Forelimb muscle (tissue), 1 donor: Measurements from ENCODE around the gene DUSP21. TPM values are rescaled to one million over a fixed set of nuclear protein-coding genes. Genes with fewer than 3 reads are reported as not detected.
"Not testable (repeated sequence)": the region's sequence is repeated elsewhere in the genome, so short reads cannot be mapped to it uniquely, and the experiment has no call there.

Source experiments
- DNase-seq: peaks from one replicate; pipeline ENCODE4 v3.0.0-alpha.2; 2013; ENCODE audit warnings: low read depth
- polyA plus RNA-seq: library from polyadenylated mRNA; unstranded; fragments of 120-200 nt; gene quantifications from one replicate; pipeline ENCODE4 v1.2.1, GENCODE V29; 2013; ENCODE audit not compliant: insufficient read length

Gene DUSP21
- not detected for polyA plus RNA-seq

DNA sequence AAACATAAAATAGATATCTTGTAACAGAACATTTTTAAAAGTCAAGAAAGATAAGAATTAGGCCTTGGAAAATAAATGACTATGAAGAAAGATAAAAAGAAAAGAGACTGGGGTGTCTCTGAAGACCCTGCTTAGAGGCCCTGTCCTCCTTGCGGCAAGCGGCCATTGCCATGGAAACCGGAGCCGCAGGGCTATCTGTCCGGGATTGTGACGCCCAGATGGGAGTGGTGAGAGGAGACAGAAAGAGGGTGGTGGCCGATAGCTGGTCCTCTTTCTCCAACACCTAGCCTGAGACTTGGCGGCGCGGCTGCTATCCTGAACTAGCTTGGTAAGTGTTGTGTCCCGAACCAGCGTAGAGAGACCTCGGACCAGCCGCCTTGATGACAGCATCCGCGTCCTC lies at the start of gene DUSP21:
Gene DUSP21, plus strand, starts transcription at position 269 of the 400 bp plus-strand sequence. Its CDS starts 112 bp downstream, at position 381.
- DNase-seq: no peak

DNA sequence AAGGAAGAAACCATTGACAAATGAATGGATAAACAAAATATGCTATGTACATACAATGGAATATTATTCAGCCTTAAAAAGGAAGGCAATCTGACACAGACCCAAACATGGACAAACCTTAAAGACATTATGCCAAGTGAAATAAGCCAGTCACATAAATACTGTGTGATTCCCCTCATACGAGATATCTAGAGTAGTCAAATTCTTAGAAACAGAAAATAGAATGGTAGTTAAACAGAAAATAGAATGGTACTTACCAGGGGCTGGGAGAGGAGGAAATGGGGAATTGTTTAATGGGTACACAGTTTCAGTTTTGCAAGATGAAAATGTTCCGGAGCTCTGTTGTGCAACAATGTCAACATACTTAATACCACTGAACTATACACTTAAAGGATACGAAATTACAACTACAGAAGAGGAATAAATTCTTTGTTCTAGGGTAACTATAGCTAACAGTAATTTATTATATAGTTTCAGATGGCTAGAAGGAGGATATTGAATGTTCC lies 47.8 kb upstream of the DUSP21 start:
- DNase-seq: no peak

DNA sequence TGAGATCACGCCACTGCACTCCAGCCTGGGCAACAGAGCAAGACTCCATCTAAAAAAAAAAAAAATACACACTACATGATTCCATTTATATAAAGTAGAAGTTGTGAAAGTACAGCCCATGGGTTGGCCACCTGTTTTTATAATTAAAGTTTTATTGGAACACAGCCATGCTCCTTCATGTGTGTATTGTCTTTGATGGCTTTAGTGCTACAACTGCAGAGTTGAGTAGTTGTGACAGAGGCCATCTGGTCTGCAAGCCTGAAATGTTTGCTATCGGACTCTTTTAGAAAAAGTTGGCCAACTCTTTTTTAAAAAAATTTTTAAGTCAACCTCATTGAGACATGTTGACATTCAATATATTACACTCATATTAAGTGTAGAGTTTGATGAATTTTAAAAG lies 41.2 kb upstream of the DUSP21 start:
- no peak for DNase-seq

DNA sequence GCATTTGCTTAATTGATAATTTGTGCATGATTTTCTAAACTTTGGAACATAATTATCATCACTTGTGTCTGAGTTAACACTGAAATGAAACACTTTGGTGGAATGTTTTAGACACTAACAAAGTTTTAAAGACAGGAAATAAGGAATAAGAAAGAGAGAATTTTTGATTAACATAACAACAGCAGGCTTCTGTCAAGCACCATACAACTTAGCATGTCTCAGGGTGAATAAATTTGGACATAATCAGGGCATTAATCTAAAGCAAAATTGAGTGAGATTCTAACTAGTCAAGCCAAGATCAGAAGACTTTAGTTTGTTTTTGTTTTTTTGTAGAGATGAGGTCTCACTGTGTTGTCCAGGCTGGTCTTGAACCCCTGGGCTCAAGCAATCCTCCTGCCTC lies 28.1 kb upstream of the DUSP21 start:
- no peak for DNase-seq

DNA sequence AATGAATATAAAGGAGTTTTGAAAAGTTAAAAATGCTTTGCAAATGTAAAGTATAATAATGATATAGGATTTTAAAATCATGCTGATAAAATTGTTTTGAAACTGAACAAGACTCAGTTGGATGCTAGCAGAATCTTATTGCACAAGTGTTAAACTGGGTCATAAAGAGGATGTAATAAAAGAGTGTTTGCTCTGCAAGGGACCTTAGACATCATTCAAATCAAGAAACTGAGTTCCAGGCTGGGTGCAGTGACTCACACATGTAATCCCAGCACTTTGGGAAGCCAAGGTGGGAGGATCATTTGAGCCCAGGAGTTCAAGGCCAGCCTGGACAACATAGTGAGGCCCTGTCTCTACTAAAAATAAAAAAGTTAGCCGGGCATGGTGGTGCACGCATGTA lies 27.5 kb upstream of the DUSP21 start:
- DNase-seq: no peak

DNA sequence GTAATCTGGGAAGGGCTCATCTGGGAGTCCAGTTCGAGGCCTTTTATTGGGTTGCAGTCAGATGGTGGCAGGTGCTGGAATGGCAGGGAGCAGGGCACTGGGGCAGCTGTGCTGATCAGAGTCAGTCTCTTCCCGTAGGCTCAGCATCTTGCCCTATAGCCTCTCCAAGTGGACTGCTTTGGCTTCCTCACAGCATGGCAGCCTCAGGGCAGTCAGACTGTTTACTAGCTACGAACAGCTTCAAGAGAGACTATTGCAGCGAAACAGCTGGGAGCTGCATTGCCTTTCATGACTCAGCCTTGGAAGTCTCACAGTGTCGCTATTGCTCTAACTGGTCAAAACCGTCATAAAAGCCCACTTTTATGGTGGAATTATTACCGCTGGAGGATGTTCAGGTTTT lies 26.8 kb upstream of the DUSP21 start:
- no peak for DNase-seq

DNA sequence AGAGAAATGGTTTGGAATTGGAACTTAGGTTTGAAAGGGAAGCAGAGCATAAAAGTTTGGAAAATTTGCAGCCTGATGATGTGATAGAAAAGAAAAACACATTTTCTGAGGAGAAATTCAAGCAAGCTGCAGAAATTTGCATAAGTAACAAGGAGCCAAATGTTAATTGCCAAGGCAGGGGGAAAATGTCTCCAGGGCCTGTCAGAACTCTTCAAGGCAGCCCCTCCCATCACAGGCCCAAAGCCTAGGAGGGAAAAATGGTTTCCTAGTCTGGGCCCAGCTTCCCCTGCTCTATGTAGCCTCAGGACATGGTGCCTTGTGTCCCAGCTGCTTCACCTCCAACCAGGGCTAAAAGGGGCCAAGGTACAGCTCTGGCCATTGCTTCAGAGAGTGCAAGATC lies 21.2 kb upstream of the DUSP21 start:
- DNase-seq: no peak

DNA sequence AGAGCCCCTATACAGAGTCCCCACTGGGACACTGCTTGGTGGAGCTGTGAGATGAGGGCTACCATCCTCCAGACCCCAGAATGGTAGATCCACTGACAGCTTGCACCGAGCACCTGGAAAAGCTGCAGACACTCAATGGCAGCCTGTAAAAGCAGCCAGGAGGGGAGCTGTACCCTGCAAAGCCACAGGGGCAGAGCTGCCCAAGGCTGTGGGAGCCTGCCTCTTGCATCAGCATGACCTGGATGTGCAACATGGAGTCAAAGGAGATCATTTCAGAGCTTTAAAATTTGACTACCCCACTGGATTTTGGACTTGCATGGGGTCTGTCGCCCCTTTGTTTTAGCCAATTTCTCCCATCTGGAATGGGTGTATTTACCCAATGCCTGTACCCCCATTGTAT lies 20.6 kb upstream of the DUSP21 start:
- DNase-seq: not testable (repeated sequence)

DNA sequence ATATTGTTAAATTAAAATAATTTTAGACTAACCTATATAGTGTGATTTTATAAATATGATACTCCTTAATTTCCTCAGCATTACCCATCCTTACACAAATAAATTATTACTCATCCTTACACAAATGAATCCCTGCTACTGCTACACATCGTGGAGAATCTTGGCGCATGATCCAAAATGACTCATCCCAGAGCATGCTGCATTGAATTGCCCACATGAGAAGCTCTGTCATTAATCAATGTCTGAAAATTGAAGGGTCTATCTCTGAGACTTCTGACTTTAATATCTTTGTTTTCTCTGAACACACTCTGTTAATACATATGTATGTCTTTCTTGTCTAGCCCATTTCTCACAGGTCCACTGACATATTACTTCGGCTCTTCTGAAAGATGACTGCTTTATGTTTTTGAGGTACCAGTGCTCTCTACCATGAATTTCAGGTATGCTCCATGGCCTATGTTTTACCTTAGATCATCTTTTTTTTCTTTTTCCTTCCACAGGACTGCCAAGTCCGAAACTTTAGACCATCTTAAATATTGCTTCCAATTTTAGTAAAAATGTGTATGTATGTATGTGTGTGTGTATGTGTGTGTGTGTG lies 15.7 kb upstream of the DUSP21 start:
- no peak for DNase-seq

DNA sequence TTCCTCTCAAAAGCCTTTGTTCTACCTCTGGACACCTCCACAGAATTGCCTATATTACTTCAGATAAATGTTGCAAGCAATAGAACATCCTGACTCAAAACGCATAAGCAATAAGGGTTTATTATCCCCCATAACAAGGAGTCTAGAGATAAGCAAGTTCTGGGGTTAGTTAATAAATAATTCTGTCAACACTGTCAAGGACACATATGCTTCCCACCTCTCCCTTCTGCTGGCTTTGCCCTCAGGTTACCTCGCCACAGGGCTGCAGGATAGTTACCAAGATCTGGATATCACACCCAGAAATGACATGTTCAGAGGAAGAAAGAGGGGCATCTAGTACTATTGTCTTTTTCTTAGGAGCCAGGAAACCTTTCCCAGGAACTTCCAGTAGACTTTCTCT lies 14.0 kb upstream of the DUSP21 start:
- DNase-seq: no peak

DNA sequence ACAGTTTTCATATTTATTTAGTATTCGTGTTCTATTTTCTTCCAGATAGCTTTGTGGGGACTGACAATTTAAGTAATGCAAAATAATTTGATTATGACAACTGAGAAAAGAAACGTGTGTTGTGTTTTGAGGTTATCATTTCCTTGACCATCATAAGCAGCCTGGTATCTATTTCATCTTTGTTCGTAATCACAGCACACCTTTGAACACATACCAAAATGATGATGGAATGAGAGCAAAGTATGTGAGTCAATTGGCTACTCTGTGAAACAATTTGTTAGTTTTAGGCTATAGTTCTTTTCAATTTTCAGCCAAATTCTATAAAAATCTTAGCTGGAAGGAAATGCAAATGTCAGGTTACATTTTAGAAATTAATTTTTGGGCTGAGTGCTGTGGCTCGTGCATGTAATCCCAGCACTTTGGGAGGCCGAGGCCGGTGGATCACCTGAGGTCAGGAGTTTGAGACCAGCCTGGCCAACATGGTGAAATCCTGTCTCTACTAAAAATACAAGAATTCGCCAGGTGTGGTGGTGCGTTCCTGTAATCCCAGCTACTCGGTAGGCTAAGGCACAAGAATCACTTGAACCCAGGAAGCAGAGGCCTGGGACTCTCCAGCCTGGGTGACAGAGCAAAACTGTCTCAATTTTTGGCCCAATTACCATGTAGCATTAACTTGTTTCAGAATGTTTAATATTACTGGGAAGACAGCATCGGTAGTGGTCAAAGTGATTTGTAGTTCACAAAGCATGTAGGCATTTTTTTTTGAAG lies 1.1 kb upstream of the DUSP21 start:
- DNase-seq: no peak

DNA sequence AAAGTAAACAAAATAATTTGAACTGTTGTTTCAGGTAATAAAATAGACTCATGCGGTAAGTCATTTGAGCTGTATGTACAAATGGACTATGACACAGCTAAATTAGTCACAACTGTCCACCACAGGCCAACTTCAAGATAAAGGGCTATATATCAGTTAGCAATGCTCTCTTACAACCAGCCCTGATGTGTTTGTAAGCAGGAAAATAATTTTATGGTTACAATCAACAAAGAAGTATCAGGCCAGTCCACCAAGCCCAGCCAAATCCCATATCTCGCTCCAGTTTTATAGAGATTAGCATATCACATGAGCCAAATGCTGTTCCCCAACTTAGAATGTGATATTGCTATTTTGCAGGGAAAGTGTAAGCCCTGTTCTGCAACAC lies 511 bp upstream of the DUSP21 start:
- no peak for DNase-seq

DNA sequence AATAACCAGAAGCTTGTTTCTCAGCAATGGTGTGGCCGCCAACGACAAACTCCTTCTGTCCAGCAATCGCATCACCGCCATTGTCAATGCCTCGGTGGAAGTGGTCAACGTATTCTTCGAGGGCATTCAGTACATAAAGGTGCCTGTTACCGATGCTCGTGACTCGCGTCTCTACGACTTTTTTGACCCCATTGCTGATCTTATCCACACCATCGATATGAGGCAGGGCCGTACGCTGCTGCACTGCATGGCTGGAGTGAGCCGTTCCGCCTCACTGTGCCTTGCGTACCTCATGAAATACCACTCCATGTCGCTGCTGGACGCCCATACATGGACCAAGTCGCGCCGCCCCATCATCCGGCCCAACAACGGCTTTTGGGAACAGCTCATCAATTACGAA lies 383 bp downstream of the DUSP21 start:
- no peak for DNase-seq

DNA sequence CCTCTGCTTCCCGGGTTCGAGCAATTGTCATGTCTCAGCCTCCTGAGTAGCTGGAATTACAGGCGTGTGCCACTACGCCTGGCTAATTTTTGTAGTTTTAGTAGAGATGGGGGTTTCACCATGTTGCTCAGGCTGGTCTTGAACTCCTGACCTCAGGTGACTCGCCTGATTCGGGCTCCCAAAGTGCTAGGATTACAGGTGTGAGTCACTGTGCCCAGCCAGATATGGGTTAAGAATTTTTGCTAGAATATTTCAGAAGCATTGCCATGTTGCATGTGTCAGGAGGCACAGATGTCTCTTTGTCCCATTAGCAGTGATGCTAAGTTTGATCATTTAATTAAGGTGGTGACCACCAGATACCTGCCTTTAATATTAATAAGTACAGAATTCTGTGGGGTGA lies 7.1 kb downstream of the DUSP21 start:
- not testable (repeated sequence) for DNase-seq

DNA sequence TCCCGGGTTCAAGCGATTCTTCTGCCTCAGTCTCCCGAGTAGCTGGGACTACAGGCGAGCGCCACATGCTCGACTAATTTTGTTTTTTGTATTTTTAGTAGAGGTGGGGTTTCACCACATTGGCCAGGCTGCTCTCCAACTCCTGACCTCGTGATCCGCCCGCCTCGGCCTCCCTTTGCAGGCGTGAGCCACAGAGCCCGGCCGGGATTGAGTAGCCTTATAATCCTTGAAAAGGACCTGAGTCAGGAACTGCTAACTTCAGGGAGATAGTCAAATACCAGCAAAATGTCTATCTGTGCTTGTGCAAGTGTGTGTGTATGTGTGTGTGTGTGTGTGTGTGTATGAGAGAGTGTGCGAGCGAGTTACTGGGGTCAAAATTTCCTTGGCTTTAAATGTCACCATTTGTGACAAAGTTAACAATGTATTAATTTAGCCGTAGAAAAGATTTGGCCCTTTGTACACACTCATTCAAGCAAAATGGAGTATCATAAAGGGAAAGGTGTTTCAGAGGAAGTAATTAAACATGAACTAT lies 27.4 kb downstream of the DUSP21 start:
- DNase-seq: no peak

DNA sequence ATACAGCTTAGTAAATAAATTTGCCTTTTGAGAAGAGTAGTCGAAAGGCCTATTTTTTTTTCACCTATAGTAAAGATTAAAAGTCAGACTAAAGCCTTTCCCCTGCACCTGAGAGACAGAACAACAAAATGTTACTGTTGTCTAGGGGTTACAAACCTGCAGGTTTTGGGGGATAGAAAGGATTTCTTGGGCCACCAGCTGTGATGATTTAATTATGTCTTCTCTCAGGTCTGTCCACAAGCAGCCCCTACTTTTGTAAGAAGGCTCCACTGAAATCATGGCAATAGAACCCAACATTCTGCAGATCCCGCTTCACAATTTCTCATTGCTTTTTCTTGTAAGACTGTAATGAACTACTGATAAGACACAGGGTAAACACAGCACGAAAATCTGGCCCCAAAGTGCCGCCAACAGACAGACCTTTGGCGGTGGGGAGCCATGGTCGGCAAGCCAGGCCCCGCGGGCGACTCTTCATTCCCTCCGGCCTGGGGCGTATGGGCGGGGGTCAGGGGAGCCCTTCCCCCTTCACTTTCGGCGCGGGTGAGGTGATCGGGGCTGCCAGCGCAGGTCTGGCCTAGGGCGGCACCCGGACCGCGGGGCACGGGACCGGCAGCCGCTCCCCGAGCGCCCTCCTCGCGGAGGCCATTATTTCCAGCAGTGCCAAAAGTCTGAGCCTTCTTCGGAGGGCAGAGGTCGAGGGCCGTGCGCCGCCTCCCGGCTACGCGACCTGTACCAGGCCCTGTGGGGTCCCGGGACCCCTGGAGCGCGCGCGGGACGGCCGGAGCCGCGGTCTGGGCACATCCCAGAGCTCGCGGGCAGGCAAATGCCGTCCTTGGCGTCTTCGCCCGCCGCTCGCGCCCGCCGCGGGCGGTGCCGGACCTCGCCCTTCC lies 28.4 kb downstream of the DUSP21 start:
- DNase-seq: no peak

DNA sequence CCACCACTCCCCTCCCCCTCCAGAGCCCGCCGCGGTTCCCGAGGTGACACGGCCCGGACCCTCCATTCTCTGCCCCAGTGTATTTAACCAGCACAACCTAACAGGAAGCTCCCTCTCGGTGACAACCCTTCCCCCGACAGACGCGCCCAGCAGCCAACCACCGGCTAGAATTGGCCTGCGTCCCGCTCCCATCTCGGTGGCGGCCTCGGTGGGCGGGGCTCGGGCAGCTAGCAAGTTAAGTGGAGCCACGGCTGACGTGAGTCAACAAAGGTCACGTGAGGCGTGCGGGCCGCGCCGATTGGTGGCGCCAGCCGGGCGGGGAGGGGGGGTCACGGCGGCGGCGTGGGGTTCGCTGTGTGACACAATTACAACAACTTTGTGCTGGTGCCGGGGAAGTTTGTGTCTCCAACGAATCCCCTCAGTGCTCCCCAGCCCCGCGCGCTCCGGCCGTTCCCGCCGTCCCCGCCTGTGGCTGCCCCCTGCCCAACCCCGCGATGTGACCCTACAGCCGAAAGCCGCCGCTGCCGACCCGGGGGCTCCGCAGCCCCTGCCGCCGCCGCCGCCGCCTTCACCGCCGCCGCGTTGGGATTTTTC lies 29.1 kb downstream of the DUSP21 start, which contains the start of gene KDM6A:
Gene KDM6A, plus strand, starts transcription at position 368 of the 594 bp plus-strand sequence. CDS start 364 bp downstream, outside the sequence.
- peak; percentile 91 for DNase-seq

DNA sequence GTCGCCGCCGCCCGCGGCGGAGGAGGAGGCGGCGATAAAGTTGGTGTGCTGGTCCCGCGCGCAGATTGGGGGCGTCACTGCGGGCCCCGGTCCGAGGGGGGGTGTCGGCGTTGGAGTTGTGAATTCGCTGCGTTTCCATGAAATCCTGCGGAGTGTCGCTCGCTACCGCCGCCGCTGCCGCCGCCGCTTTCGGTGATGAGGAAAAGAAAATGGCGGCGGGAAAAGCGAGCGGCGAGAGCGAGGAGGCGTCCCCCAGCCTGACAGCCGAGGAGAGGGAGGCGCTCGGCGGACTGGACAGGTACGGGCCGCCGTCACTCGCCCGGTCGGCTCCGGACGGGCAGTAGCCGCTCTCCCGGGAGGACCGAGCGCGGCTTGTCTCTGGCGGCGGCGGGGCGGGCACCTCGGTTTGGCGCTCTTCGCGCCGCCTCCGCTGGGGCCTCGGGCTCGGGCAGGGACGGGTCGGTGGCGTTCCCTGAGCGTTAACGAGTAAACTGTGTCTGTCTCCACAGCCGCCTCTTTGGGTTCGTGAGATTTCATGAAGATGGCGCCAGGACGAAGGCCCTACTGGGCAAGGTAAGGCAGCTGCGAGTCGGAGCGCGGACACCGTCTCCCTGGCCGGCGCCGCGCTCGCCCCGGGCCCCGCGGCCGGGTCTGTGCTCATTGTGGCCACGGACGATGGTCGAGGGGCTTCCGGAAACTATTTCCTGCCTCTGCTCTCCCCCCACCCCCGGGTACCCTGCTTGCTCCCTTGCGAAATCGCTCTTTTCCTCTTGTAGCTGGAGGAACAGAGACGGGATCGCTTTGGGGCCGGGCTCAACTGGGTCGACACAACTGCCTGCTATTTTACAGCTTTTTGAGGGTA lies 29.8 kb downstream of the DUSP21 start:
- no peak for DNase-seq

DNA sequence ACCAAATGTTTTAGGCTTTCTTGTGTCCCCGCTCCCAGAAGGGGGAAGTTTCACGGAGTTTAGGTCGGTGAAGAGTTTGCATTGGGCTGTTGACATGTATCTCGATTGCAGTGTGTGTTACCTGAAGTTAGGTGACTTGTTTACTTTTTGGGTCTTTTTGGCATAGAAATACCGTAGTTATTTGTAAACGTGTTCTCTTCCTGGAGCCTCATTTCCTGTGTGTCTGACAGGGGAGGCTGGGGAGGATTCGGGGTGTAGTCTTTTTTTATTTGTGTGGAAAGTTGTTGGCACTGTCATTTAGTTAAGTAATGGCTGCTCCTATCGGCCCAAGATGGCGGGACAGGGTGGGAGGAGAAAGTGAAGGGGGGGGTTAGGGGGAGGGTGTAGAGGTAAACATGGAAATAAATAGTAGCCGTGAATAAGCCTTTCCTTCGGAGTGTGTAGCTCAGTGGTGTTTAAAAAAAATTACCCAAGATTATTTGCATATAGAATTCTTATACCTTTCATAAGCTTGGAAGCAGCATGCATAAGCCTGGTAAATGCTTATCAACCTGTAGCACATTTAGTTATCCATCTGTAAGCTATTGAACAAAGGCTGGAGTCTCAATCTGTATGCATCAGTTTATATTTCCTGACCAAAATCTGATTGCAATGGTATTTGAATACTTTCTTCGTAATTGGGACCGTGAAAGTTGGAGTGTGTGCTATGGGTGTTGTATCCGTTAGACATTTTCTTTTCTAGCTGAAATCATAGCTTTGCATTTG lies 30.8 kb downstream of the DUSP21 start:
- DNase-seq: no peak

DNA sequence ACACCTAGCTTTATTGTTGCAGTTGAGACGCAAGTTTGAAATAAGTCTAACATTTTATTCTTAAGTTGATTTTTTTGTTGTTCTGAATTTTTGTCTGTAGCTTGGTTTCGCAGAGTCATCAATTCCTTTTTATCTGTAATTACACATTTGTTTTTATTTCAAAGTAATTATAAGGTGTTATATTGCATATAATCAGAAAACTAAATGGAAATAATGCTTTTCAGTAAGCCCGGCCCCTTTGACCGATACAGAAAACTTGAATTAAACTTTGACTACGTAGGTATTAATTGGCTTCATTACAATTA lies 31.3 kb downstream of the DUSP21 start:
- no peak for DNase-seq
